AG10803 (cell line): ENCODE measurements around the gene LGALS12.

ENCODE experiments used
- DNase-seq: peaks from one replicate; pipeline ENCODE4 v3.0.0; 2010; ENCODE audit warnings: low read depth
- H3K4me3 ChIP-seq: 2 replicates; pipeline ENCODE4 v1.5.1; 2011; ENCODE audit warnings: mild to moderate bottlenecking, low read length, control low read depth
- CTCF ChIP-seq: conservative IDR thresholded peaks from 2 replicates; pipeline ENCODE4 v1.5.1; 2011; ENCODE audit warnings: mild to moderate bottlenecking, low read length, control low read depth, inconsistent platforms

The LGALS12 gene

GRCh38 chr11:63504054-63504453 lies 1.8 kb upstream of the LGALS12 start:
- DNase-seq = no peak
- no peak overlapping the region for H3K4me3 ChIP-seq
- TF ChIP-seq CTCF = no peak

- no peak overlapping the region for H3K4me3 ChIP-seq
- TF ChIP-seq CTCF = no peak
- DNase-seq = no peak
These were observed 824 bp upstream of the LGALS12 start for GRCh38 chr11:63504933-63505586.

- no peak for DNase-seq
- TF ChIP-seq CTCF = no peak
- no peak overlapping the region for H3K4me3 ChIP-seq
These were observed 992 bp downstream of the LGALS12 start for GRCh38 chr11:63506876-63507275.

GRCh38 chr11:63507511-63507910 lies 1.6 kb downstream of the LGALS12 start:
- TF ChIP-seq CTCF = no peak
- no peak overlapping the region for H3K4me3 ChIP-seq
- no peak for DNase-seq

- DNase-seq = no peak
- peak; percentile 20; the same call in 1 of the 2 replicates for TF ChIP-seq CTCF
- no peak overlapping the region for H3K4me3 ChIP-seq
These were observed 2.1 kb downstream of the LGALS12 start for GRCh38 chr11:63508009-63508408.

GRCh38 chr11:63508745-63509144 lies 2.9 kb downstream of the LGALS12 start:
- TF ChIP-seq CTCF = no peak
- H3K4me3 ChIP-seq = no peak overlapping the region
- no peak for DNase-seq

- DNase-seq = peak; percentile 19
- no peak overlapping the region for H3K4me3 ChIP-seq
These were observed 4.6 kb downstream of the LGALS12 start for GRCh38 chr11:63510360-63511047.

More at GRCh38 chr11:63510360-63511047, 4.6 kb downstream of the LGALS12 start:
- TF ChIP-seq CTCF = no peak
